ENCODE measurements around the gene ZCCHC24.

The ZCCHC24 gene

DNA sequence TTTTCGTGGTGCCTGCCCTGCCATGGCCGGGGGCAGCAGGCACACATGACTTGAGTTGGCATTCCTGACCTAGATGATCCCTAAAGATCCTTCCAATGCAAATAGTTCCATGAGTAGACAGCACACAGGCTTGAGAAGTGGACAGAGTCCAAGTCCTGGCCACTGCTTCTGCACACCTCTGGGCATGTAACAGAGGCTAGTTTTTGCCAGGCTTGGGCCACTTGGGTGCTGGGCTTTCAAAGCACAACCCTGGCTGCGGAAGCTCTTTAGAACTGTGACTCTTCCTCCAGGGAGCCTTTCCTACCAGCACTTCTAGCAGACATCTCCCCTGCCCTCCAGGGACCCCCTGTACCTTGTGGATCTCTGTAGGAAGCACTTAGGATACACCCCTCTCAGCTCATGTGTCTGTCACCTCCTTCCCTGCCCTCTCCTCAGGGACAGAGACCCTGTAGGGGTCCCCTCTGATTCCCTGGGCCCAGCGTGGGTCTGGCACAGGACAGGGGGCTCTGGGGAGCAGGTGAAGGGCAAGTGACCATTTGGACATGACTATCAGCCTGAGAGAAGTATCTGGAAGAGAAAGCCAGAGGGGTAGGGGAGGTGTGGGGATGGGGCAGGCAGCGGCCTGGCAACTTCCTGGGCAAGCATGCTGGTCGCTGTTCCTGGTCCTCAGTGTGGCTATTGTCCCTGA lies 36.2 kb downstream of the ZCCHC24 start:
- DNase-seq, result no peak

DNA sequence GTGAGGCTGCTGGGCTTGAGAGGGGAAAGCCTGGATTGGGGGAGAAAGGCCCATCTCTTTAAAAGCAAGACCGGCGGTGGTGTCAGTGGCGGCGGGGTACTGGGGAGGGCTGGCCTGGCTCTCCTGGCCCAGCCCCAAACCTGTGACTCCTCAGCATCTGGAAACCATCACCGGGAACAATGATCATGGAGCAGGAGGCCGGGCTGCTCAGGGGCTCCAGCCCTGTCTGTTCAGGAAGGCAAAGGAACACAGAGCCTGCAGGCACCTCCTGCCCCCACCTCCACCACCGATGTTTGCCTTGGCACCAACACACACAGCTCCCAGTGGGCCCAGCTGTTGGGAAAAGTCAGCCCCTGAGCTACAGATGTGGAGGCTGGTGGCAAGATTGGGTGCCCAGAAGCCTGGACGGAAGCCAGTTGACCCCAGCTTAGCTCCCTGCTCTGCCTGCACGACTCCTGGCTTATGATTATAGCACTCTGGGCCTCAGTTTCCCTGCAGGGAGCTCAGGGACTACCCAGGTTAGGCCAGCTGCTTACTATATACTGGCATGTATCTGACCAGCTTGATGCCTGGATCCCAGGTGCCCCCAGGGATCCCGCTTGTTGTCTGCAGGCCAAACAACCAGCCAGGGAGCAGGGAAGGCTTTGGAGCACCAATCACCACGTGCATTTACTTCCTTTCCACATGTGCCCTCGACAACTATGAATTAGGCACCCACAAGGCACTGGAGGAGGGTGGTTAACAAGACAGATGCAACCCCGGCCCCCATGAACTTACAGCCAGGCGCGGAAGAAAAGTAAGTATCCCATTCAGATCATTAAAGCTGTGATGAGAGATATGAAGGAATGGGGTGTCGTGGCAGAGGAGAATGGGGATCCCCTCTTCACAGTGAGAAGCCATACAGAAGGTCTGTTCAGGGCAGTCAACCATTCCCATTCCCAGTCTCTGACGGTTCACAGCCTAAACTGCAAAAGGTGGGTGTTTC lies 37.3 kb downstream of the ZCCHC24 start:
- no peak for DNase-seq

DNA sequence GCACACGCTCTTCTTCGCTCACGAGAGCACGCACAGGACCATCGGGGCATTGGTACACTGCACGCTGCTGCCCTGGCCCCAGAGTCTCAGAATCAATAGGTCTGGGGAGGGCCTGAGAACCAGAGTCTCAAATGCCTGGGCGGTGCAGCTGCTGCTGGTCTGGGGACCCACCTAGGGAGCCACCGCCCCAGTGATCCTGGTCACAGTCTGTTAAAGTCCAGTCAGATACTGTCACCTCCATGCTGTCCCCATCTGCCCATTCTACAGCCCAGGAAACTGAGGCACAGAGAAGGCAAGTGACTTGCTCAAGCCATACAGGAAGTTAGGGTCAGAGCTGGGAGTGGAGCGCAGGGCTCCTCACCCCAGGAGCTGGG lies 38.0 kb downstream of the ZCCHC24 start:
- peak; percentile 39 for DNase-seq

DNA sequence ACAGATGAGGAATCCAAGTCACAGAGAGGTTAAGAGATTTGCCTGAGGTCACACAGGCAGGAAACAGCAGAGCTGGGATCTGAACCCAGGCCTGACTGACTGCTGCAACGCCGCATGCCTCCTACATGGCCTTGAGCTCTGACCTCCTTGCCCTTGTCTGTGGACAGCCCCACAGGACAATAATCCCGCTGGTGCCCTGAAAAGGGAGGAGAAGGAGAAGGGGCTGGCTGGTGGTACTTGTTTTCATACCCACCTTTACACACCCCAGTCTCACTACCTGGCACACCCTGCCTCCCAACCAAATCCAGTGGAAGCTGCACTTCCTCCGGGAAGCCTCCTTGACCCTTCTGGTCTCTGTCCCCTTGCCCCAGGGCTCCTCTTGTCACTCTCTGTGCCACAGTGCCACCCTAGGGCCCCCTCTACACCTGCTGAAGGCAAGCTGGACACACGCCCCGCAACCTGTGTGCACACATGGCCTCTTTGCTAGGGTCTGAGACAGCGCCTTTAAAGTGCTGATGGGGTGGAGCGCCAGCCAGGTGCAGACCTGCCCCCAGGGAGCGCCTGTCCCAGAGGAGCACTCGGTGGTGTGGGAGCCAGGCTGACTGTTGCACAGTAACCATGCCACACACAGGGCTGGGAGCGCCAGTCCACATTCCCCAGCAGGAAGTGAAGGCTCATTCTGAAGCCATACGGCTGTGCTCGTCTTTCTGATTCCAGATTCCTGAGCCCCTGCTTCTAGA lies 38.6 kb downstream of the ZCCHC24 start:
- no peak for DNase-seq

DNA sequence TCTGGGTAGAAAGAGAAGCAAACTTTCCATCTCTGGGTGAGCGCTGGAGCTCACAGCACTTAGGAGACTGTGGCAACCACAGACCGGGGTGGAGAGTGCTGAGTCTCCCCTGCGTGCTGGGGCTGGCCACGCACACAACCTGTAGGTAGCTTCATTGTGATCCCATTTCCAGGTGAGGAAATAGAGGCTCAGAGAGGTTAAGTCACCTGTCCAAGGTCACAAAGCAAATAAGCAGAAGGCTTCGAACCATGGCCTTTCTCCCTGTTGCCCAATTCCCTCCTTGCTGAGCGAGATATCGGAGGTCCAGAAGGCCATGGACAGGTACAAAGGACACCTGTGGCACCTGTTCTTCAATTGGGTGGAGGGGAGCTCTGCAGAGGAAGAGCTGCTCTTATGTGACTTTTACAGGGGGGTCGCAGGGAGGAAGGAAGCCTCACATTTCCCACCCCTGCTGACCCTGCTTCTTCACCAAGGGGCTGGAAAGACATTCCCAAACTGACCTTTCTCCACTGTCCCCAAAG lies 39.4 kb downstream of the ZCCHC24 start:
- DNase-seq, result no peak

DNA sequence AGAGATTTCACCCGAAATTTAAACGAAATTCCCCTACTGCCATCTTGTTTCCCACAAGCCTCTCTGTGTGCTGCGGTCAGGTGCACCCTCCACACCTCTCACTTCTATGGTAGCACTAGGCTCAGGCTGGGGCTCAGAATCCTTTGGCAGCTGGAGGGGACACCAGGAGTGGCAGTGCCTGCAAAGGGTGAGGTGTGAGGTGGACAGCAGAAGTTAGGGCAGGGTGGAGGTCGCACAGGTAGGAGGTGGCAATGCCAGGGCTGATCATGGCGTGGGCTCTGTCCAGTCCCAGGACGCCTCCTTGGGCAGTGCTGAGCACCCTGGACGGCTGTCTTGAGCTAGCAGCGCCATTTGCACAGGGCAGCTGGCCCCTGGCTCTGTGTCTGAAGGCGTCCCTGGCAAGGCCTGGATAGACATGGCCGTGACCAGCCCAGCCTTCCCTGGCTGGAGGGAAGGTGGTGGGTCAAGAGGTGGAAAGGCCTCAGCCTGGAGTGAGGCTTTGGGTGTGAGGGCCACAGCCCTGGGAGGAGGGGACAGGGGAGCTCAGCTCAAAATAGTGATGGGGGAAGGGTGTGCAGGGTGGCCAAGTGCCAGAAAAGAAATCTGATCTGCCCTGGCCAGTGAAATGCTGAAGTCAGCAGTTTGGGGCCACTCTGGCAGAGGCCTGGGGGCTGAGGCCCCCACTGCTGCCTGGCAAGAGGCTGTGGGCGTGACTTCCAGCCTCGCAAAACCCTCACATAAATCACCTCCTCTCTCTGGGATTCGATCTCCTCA lies 40.0 kb downstream of the ZCCHC24 start:
- no peak for DNase-seq

DNA sequence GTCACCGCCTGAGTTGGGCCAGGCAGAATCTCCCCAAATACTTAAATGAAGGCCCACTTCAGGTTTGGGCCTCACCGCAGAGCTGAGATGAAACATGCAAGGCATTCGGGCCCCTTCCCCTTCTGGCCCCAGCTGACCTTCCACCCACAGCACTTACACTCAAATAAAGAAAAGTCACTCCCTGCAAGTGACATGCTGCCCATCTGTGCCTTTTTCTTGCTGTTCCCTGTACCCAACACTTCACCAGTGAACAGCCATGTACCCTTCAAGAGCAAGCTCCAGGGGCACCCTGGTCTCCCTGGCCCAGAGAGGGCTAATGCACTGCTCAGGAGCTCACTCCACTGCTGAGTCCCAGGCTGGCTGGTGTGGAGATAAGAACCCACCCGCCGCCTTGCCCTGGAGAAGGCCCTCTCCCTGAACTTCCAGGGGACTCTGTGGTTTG lies 40.7 kb downstream of the ZCCHC24 start:
- no peak for DNase-seq

DNA sequence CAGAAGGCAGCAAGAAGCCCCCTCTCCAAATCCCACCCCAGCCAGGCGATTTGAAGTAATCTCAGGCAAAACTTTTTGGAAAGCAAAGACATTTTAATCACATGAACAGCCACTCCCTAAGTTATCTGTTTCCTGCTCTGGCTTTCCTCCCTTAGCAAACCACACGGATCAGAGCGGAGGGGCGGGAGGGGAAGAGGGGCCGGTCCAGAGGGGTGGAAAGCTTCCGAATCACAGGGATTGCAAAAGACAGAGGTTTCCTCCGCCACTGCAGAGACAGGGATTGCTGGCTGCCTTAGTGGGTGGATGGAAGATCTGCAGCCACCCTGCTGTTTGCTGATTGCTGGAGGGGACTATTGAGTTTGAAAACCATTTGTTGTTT lies 41.2 kb downstream of the ZCCHC24 start:
- no peak for DNase-seq

DNA sequence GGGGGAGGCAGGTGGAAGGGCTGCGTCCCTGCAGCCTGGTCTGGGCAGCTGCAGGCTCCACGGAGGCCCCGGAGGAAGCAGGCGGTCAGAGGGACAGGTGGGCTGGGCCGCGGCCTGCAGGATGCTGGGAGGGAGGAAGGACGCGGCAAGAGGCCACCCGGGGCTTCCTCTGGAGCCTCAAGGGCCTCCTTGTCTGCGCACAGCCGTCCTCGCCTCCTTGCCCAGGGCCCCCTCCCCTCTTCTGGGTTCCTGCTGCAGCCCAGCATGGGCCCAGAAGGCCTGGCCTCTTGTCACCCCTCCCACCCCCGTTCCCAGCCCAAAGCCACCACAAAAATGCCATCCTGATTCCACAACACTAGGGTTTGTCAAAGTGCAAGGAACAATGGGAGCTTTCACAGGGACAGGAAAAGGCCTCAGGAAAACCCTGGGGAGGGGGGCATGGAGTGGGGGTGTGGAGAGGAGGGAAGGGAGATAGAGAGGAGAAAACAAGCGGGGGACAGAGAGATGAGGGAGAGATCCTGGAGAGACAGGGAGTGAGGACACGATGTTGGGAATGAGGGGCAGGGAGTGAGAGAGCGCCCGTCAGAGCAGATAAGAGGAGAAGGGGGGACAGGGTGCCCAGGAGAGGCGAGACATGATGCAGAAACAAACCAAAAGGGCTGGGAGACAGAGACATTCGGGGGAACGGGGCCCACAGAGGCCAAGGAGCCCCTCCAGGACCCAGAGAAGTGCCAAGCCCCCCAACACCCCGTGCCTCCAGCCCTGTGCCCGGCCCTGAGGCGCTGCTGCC lies 41.8 kb downstream of the ZCCHC24 start:
- DNase-seq, result no peak

DNA sequence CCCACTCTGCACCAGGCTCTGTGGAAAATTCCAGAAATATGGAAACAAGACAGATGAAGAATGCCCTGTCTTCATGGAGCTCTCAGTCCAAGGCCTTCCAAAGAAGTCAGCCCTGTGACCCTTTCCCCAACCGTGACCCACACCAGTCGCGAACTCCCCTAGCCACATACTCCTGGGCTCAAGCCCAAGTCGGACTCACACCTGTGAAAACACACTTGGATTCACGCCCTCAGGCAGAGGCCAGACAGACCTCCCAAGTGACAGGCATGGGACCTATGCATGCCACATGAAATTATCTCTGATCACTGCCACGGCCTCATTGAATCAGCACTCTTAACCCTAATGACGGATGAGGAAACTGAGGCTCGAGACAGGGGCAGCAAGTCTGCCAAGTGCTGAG lies 42.5 kb downstream of the ZCCHC24 start:
- no peak for DNase-seq

DNA sequence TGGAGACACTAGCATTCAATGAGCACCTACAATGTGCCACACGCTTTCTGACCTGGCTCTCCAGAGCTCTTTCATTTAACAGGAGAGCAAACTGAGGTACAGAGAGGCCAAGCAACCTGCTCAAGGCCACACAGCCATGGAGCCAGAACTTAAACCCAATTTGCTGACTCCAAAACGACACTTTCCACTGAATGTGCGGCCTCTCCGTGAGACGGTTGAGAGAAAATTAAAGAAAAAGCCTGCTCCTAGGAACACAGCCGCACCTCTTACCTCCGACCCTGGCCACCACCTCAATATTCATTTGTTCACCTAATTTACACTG lies 42.8 kb downstream of the ZCCHC24 start:
- no peak for DNase-seq

DNA sequence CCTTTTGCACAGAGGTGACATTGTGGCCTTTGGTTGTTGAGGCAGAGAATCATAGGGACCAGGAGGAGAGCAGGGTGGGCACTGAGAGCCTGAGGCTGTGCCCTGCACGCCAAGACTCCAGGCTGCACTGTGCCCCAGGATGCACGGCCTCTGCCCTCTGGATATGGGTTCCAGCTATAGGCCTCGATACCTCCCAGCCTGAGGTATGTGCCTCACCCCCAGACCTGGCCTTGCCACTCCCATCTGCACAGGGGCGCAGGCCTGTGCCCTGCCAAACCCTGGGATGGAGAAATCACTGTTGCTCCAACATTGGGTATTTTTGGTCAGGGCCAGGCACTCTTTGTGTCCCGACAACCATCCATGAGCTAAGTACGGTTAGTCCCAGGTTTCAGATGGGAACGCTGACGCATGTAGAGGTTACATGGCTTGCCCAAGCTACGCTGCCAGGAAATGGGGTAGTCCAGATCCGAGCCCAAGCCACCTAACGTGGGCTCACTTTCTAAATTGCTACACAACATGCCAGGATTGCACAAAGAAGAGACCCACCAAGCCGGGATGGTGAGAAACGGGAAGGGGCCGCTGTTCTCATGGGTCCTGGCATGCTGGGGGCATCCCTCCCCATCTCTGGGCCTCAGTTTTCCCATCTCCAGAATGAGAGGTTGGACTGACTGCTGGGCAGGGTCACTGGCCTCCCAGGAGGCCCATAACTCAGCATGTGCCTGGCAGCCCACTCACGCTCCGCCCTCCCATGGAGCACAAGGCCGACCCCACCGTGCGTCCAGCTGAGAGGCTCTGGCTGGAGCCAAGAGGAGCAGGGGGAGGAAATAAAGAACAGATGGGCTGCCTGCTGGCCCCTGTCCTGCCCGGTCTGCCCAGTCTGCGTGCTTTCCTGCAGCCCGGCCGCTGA lies 44.2 kb downstream of the ZCCHC24 start:
- DNase-seq, result no peak

DNA sequence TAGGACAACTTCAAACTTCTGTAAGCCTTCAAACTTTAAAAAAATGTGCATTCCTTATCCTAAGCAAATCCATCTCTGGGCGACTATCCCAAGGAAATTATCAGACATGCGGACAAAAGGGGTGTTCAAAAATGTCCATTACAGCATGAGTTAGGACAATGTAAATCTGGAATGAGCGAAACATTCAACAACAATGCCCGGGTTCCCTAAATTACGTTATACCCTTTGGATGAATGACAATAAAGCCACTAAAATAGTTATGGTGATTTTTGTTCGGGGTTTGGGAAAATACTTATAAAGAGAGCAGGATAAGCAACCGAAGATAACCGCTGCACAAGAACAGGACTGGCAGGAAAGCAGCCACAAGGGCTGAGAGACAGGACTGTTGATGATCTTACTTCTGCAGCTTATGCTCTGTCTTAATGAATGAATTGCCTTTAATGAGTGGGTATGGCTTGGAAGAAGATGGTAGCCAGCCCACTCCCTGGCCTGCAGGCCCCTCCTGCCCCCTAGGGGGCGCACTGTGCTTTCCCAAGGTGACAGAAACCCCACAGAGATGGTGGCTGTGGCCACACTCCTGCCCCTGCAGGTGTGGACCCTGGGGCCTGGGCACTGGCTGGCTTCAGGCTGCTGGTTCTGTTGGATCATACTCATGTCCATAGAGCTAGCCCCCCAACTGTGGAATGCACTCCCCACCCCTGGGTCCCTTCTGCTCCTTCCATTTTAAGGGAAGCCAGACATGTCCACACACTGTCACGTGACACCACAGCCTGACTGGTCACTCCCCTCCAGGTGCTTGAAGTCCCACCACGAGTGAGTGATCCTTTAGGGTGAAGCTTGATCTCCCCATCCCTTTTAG lies 45.0 kb downstream of the ZCCHC24 start:
- DNase-seq, result peak; percentile 81

DNA sequence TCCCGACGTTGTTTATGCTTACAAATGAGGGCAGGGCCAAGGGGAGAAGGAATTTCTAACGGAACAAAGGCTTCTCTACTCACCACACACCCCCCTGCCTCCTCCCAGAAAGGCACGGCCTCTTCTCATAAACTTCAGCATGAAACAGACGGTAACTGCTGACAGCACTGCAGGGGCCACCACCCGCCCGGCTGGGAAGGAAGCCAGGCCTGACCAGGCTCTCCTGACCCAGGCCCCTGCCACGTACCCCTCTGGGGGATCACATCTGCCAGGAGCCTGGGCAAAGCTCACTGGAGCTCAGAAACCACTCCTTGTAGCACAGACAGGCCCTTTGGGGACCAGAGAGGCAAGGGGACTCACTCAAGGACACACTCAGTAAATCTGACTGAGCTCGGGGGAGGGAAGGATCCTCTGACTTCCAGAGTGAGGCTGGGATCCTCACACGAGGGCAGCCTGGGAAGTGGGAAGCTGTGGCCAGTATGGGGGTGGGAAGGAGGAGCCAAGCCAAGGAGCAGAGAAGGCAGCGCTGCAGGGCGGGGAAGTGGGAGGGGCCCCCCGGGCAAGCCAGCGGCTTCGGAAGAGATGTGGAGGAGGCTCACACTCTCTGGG lies 46.1 kb downstream of the ZCCHC24 start:
- no peak for DNase-seq

DNA sequence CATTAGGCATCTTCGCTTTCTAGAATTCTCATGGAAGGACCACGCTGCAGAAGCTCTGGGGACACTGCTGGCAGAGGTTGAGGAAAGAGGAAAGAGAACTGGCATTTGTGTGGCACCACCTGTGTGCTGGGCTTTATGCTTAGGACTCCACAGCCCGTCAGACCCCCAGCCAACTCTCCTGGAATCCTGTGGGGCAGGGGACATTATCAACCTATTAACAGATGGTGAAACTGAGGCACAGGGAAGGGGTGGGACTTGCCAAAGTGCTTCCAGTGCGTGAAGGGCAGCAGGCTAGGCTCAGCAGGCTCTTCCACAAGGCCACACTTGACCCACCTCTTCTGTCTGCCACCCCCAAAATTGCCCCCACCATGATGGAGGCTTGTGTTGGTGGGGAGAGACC lies 46.8 kb downstream of the ZCCHC24 start:
- no peak for DNase-seq

DNA sequence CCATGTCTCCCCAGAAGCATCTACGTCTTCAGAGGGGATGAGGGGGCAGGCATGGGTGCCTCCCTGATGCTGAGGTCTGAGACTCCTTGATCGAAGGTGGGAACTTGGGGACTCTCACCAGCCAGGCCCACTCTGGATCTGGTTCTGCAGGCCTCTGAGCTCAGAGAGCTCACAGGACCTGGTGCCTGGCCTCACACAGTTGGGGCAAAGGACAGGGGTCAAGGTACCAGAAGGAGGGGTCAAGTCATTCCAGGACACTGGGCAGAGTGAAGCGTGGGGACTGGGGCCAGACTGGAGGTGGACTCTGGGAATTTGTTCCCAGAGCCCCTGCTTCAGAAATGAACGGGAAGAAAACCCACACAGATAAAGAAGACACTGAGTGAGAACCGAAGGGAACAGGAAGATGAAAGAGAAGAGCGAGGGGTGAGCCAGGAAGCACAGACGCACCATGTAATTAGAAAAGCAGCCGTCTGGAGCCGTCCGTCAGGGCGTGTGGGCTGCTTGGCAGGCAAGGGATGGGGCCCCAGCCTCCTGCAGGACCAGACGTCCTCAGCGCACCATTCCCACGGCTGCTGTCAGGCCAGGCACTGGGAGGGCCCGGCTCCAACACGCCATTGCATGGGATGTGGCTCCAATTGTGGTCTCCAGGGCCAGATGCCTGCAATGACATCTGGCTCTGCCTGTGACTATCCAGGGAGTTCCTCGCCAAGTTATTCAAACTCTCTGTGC lies 47.7 kb downstream of the ZCCHC24 start:
- no peak for DNase-seq

DNA sequence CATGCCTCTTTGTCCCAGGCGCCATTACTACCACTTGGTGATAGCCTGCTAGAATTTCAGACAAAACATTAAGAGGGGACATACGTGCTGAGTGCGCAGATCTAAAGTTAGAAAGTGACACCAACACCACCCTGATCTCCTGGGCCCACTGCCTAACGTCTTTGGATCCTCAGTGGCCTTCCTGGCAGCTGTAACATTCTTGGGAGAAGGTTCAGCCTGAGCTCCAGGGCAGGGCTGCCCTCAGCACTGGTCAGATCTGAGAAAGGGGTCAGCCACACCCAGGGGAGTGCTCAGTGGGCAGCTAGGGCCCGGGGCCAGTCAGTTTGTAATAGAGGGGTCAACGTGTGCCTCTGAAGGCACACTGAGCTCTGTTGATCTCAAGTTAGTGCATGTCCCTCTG lies 48.4 kb downstream of the ZCCHC24 start:
- no peak for DNase-seq

DNA sequence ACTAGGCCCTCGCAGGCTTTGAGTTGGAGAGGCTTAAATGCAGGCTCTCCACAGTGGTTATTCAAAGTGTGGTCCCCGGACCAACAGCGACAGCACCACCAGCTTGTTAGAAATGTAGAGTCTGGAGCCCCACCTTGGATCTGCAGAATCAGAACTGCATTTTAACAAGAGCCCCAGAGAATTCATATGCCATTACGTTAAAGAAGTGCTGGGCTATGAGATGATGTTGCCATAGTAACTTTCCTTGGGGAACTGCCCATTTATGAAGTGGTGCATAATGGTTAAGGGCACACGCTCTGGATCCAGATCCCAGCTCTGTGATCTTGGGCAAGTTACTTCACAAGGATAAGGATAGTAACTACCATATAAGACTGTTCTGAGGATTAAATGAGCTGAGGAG lies 48.9 kb downstream of the ZCCHC24 start:
- no peak for DNase-seq

DNA sequence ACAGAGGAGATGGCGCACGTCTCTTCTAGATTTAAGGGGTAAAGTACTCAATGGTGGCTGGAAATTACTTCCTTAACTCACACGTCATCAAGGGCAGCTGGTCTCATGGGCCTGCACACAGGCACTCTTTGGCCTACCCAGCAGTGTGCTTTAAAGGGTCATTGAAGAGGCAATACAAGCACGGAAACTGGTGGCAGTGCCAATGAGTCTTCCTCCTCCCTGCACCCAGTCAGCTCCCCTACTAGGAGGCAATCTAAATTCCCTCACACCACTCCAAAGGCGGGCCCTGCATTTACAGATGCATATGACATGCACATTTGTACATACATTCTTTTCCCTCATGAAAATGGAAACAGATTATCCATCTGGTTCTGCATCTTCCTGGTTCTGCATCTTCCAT lies 50.8 kb downstream of the ZCCHC24 start:
- DNase-seq, result no peak
